ENCODE data around the gene TPRN. TPM values are rescaled to one million over a fixed set of nuclear protein-coding genes. Genes with fewer than 3 reads are reported as not detected.
A peak's percentile ranks its signal among the peaks of the same experiment; 100 is the strongest.

The TPRN gene
- total RNA-seq, 3 donors from 2014 or later: 73.8 to 170 (median 122) TPM

GRCh38 chr9:137233143-137233980 lies 32.8 kb upstream of the TPRN start:
- no peak overlapping the region for H3K4me3 ChIP-seq
- no peak for TF ChIP-seq CTCF (IDR thresholded peaks at IDR 0.05)
- intact Hi-C loops (cut with DNase I, micrococcal nuclease): no loop called here
- H3K9me3 ChIP-seq: no peaks in the 10 kb centered on the region
- peak in 1 of 3 donors; percentile 26 for DNase-seq
- no peaks in the 10 kb centered on the region for H3K36me3 ChIP-seq (ENCODE audit: low read depth)
- peak; percentile 13 for ATAC-seq
- H3K4me1 ChIP-seq (ENCODE audit: low read depth): peaks cover 34% of the 10 kb centered on the region

- DNase-seq: peak in 1 of 3 donors; percentile 41
- TF ChIP-seq CTCF (IDR thresholded peaks at IDR 0.05): no peak
- Histone ChIP-seq H3K9me3 (no peaks in the 10 kb centered on the region), H3K4me1 (ENCODE audit: low read depth) (peaks cover 32% of the 10 kb centered on the region), H3K36me3 (ENCODE audit: low read depth) (no peaks in the 10 kb centered on the region), H3K4me3 (no peak overlapping the region)
- intact Hi-C loops (cut with DNase I, micrococcal nuclease): no loop called here
- ATAC-seq: peak; percentile 21
Observed at GRCh38 chr9:137232510-137232909, 32.0 kb upstream of the TPRN start.

- Histone ChIP-seq H3K4me3 (no peak overlapping the region), H3K9me3 (no peaks in the 10 kb centered on the region), H3K4me1 (ENCODE audit: low read depth) (peaks cover 33% of the 10 kb centered on the region), H3K36me3 (ENCODE audit: low read depth) (no peaks in the 10 kb centered on the region)
- DNase-seq (no peak), ATAC-seq (no peak)
- intact Hi-C loops (cut with DNase I, micrococcal nuclease): no loop called here
- TF ChIP-seq CTCF (IDR thresholded peaks at IDR 0.05): no peak
Observed at GRCh38 chr9:137232101-137232500, 31.6 kb upstream of the TPRN start.

GRCh38 chr9:137231372-137232039 lies 31.0 kb upstream of the TPRN start:
- TF ChIP-seq CTCF (IDR thresholded peaks at IDR 0.05): no peak
- Histone ChIP-seq H3K36me3 (ENCODE audit: low read depth) (no peaks in the 10 kb centered on the region), H3K9me3 (no peaks in the 10 kb centered on the region), H3K4me1 (ENCODE audit: low read depth) (peaks cover 32% of the 10 kb centered on the region), H3K4me3 (no peak overlapping the region)
- no peak for DNase-seq
- intact Hi-C loops (cut with DNase I, micrococcal nuclease): no loop called here
- ATAC-seq: no peak

- no peaks in the 10 kb centered on the region for H3K9me3 ChIP-seq
- DNase-seq: no peak
- TF ChIP-seq CTCF (IDR thresholded peaks at IDR 0.05): no peak
- no peaks in the 10 kb centered on the region for H3K36me3 ChIP-seq (ENCODE audit: low read depth)
- intact Hi-C loops (cut with DNase I, micrococcal nuclease): no loop called here
- peaks cover 25% of the 10 kb centered on the region for H3K4me1 ChIP-seq (ENCODE audit: low read depth)
- no peak within 1 kb of the TSS for H3K4me3 ChIP-seq
- ATAC-seq: no peak
Observed at GRCh38 chr9:137230705-137231371, 30.3 kb upstream of the TPRN start, which contains the start of gene SLC34A3. SLC34A3 (plus strand) TSS chr9:137230901; CDS start chr9:137231703, 802 bp downstream.
